ENCODE data around the gene THSD8. TPM values are rescaled to one million over a fixed set of nuclear protein-coding genes. Genes with fewer than 3 reads are reported as not detected.

Gene THSD8
- total and polyA plus RNA-seq, 2 experiments from 2014 or later: 5.1 TPM; not detected in 1

DNA sequence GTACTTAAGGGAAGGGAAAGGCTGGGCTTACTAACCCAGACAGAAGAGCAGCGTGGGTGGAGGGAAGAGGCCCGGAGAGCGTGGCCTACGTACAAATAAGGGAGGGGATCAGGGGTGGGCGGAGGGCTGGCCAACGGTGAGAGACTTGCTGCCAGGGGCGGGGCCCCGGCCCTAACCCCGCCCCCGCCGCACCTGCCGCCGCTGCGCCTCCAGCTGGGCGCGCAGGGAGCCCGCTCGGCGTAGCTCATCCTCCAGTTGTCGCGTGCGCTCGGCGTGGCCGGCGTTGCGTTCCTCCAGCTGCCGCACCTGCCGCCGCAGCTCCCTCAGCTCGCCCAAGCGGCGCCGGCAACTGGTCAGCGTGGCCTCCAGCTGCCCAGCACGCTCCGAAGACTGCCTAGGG lies 32.2 kb upstream of the THSD8 start:
- no peak overlapping the region for H3K4me3 ChIP-seq
- no peak overlapping the region for H2AFZ ChIP-seq
- no peaks in the 10 kb centered on the region for H3K9me3 ChIP-seq (ENCODE audit: low read depth)
- DNase-seq (ENCODE audit: low spot score): peak; percentile 50
- TF ChIP-seq EZH2phosphoT487 (IDR thresholded peaks at IDR 0.05; ENCODE audit: low read depth, severe bottlenecking, unreplicated experiment) (no peak), EZH2 (IDR thresholded peaks at IDR 0.05; ENCODE audit: borderline replicate concordance) (no peak)
- TF ChIP-seq, protein P1, sequence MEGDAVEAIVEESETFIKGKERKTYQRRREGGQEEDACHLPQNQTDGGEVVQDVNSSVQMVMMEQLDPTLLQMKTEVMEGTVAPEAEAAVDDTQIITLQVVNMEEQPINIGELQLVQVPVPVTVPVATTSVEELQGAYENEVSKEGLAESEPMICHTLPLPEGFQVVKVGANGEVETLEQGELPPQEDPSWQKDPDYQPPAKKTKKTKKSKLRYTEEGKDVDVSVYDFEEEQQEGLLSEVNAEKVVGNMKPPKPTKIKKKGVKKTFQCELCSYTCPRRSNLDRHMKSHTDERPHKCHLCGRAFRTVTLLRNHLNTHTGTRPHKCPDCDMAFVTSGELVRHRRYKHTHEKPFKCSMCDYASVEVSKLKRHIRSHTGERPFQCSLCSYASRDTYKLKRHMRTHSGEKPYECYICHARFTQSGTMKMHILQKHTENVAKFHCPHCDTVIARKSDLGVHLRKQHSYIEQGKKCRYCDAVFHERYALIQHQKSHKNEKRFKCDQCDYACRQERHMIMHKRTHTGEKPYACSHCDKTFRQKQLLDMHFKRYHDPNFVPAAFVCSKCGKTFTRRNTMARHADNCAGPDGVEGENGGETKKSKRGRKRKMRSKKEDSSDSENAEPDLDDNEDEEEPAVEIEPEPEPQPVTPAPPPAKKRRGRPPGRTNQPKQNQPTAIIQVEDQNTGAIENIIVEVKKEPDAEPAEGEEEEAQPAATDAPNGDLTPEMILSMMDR (IDR thresholded peaks at IDR 0.05; ENCODE audit: poor library complexity): no peak
- H3K4me2 ChIP-seq: no peak overlapping the region
- H4K20me1 ChIP-seq (ENCODE audit: insufficient read depth, poor library complexity, severe bottlenecking): no peaks in the 10 kb centered on the region
- no peaks in the 10 kb centered on the region for H3K36me3 ChIP-seq (replicated peaks; ENCODE audit: insufficient read depth, low read depth)
- H3K79me2 ChIP-seq: peaks cover 7% of the 10 kb centered on the region
- WGBS (ENCODE audit: low lambda C conversion rate, missing lambda C conversion rate): 59% methylated on average over 12 of the region's 37 CpGs
- H3K9me2 ChIP-seq (replicated peaks; ENCODE audit: insufficient read depth): no peaks in the 10 kb centered on the region
- no peaks in the 10 kb centered on the region for H3K4me1 ChIP-seq (ENCODE audit: insufficient read depth)
- H3K27ac ChIP-seq: no peak overlapping the region
- no peaks in the 10 kb centered on the region for H3K27me3 ChIP-seq

DNA sequence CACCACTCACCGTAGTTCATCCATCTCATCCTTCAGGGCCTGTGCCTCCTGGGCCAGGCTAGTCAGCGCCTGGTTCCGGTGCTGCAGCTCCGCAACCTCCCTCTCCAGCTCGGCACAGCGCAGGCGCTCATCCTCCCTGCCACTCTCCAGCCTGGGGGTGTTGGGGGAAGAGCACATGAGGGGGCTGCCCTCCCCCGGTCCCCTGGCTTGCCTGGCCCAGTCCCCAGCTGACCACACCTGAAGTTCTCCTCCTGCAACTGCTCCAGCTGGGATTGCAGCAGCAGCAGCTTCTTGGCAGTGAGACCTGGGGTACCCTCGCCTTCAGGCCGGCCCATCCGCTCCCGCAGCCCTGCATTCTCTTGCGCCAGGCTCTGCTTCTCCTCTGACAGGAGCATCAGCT lies 30.9 kb upstream of the THSD8 start:
- Histone ChIP-seq H3K79me2 (peaks cover 7% of the 10 kb centered on the region), H3K4me3 (no peak overlapping the region)
- over 99% methylated on average over 13 of the region's 13 CpGs for WGBS (ENCODE audit: low lambda C conversion rate, missing lambda C conversion rate)

DNA sequence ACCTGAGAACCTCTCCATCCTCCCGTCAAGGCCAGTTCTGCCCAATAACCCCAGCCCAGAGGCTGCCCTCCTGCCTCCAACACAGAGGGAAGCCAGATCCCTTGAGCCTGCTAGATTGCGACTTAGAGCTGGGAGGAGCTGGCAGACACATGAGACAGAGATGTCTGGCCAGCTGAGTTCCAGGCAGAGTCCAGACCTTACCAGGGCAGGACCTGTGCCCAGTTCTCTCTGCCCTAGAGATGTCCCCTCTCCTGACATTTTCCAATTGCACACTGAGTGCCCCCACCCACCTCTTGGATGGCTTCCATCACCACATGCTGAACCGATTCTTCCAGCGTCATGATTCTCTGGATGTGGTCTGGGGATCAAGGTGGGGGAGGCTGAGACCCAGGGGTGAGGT lies 29.5 kb upstream of the THSD8 start:
- no peak for DNase-seq (ENCODE audit: low spot score)
- Histone ChIP-seq H3K36me3 (replicated peaks; ENCODE audit: insufficient read depth, low read depth) (no peaks in the 10 kb centered on the region), H3K9me3 (ENCODE audit: low read depth) (no peaks in the 10 kb centered on the region), H2AFZ (no peak overlapping the region), H3K4me2 (no peak overlapping the region), H3K27me3 (no peaks in the 10 kb centered on the region), H3K4me3 (no peak overlapping the region), H3K4me1 (ENCODE audit: insufficient read depth) (peaks cover 2% of the 10 kb centered on the region), H3K27ac (no peak overlapping the region), H3K79me2 (peaks cover 17% of the 10 kb centered on the region), H4K20me1 (ENCODE audit: insufficient read depth, poor library complexity, severe bottlenecking) (no peaks in the 10 kb centered on the region), H3K9me2 (replicated peaks; ENCODE audit: insufficient read depth) (no peaks in the 10 kb centered on the region)
- 81% methylated on average over 4 of the region's 4 CpGs for WGBS (ENCODE audit: low lambda C conversion rate, missing lambda C conversion rate)
- TF ChIP-seq, protein P1 (IDR thresholded peaks at IDR 0.05; ENCODE audit: poor library complexity): no peak
- TF ChIP-seq EZH2phosphoT487 (IDR thresholded peaks at IDR 0.05; ENCODE audit: low read depth, severe bottlenecking, unreplicated experiment) (no peak), EZH2 (IDR thresholded peaks at IDR 0.05; ENCODE audit: borderline replicate concordance) (no peak)

More for the DNA sequence above, 30.9 kb upstream of the THSD8 start:
- Histone ChIP-seq H4K20me1 (ENCODE audit: insufficient read depth, poor library complexity, severe bottlenecking) (no peaks in the 10 kb centered on the region), H3K4me1 (ENCODE audit: insufficient read depth) (no peaks in the 10 kb centered on the region), H3K27ac (no peak overlapping the region), H3K27me3 (no peaks in the 10 kb centered on the region), H3K9me3 (ENCODE audit: low read depth) (no peaks in the 10 kb centered on the region), H3K4me2 (no peak overlapping the region), H3K36me3 (replicated peaks; ENCODE audit: insufficient read depth, low read depth) (no peaks in the 10 kb centered on the region), H3K9me2 (replicated peaks; ENCODE audit: insufficient read depth) (no peaks in the 10 kb centered on the region), H2AFZ (no peak overlapping the region)
- DNase-seq (ENCODE audit: low spot score): no peak
- no peak for TF ChIP-seq EZH2phosphoT487 (IDR thresholded peaks at IDR 0.05; ENCODE audit: low read depth, severe bottlenecking, unreplicated experiment)

DNA sequence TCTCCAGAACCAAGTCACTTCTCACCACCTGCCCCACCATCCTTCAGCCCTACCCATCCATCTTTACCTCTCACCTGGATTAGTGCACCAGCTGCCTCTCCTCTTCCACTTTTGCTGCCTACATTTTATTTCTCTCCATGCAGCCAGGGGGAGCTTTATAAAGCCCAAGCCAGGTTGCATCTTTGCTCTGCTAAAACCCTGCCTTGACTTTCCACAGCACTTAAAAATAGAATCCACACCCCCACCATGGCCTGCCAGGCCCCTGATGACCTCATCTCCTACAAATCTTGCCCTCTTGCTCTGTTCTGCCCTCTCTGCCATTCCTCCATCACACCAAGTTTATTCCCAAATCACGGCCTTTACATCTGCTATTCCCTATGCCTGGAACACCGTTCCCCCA lies 28.3 kb upstream of the THSD8 start:
- Histone ChIP-seq H4K20me1 (ENCODE audit: insufficient read depth, poor library complexity, severe bottlenecking) (no peaks in the 10 kb centered on the region), H3K9me2 (replicated peaks; ENCODE audit: insufficient read depth) (no peaks in the 10 kb centered on the region), H3K9me3 (ENCODE audit: low read depth) (no peaks in the 10 kb centered on the region), H2AFZ (no peak overlapping the region), H3K27me3 (no peaks in the 10 kb centered on the region), H3K79me2 (peaks cover 17% of the 10 kb centered on the region), H3K36me3 (replicated peaks; ENCODE audit: insufficient read depth, low read depth) (no peaks in the 10 kb centered on the region), H3K27ac (no peak overlapping the region), H3K4me1 (ENCODE audit: insufficient read depth) (peaks cover 5% of the 10 kb centered on the region), H3K4me3 (no peak overlapping the region), H3K4me2 (no peak overlapping the region)
- TF ChIP-seq, protein P1 (IDR thresholded peaks at IDR 0.05; ENCODE audit: poor library complexity): peak; percentile 25
- no peak for TF ChIP-seq EZH2 (IDR thresholded peaks at IDR 0.05; ENCODE audit: borderline replicate concordance)
- whole genome bisulfite sequencing (ENCODE audit: low lambda C conversion rate, missing lambda C conversion rate): 85% methylated on average over 2 of the region's 2 CpGs
- no peak for DNase-seq (ENCODE audit: low spot score)
